PC-3 (cell line): ENCODE data around the gene TSPAN17. TPM values are rescaled to one million over a fixed set of nuclear protein-coding genes. Genes with fewer than 3 reads are reported as not detected.

ENCODE experiments used
- ATAC-seq: fragments of 200-7000 bp; cut with Tn5 transposase; 2 replicates; pipeline ENCODE4 v1.9.1; 2020; ENCODE audit warnings: mild to moderate bottlenecking, moderate library complexity
- BruUV-seq: library from RNA; stranded (reverse); fragments of 400-500 nt; replicated peaks from 2 replicates; lab custom pipeline; 2021; lab: Mats Ljungman, UMichigan
- CTCF ChIA-PET: fragments of 300-600 bp; sonication (Branson Sonifier 250); formaldehyde crosslinking; loops from one replicate; lab custom pipeline; 2022; ENCODE audit warnings: antibody characterized with exemption; lab: Charles Lee
- POLR2A ChIA-PET: fragments of 300-600 bp; sonication (Branson Sonifier 250); formaldehyde crosslinking; loops from one replicate; lab custom pipeline; 2022; ENCODE audit warnings: antibody characterized with exemption; ENCODE audit not compliant: unreplicated experiment; lab: Charles Lee
- DNase-seq: peaks from one replicate; pipeline ENCODE4 v3.0.0-alpha.2; 2015
- H2AFZ ChIP-seq: fragments of 300-600 bp; sonication (generic); 2 replicates; pipeline ENCODE4 v1.6.0; 2016; ENCODE audit warnings: antibody characterized with exemption, low read length
- H3F3A ChIP-seq: fragments of 300-600 bp; sonication (generic); one replicate; pipeline ENCODE4 v1.6.0; 2017; ENCODE audit warnings: antibody characterized with exemption, low read length, control low read depth, mild to moderate bottlenecking; ENCODE audit not compliant: unreplicated experiment
- H3K27ac ChIP-seq: fragments of 300-600 bp; sonication (generic); 2 replicates; pipeline ENCODE4 v1.5.1; 2016; ENCODE audit warnings: mild to moderate bottlenecking, low read length
- H3K27me3 ChIP-seq: fragments of 300-600 bp; sonication (generic); 2 replicates; pipeline ENCODE4 v1.6.1; 2016; ENCODE audit warnings: low read length, mixed read lengths
- H3K36me3 ChIP-seq: fragments of 300-600 bp; sonication (generic); 2 replicates; pipeline ENCODE4 v1.6.1; 2016; ENCODE audit warnings: low read depth, mixed run types, low read length, mixed read lengths
- H3K4me1 ChIP-seq: fragments of 300-600 bp; sonication (generic); 2 replicates; pipeline ENCODE4 v1.5.1; 2016; ENCODE audit warnings: low read length; ENCODE audit not compliant: insufficient read depth
- H3K4me2 ChIP-seq: fragments of 300-600 bp; sonication (generic); 2 replicates; pipeline ENCODE4 v1.6.0; 2016; ENCODE audit warnings: low read length
- H3K4me3 ChIP-seq: fragments of 300-600 bp; sonication (generic); 2 replicates; pipeline ENCODE4 v1.5.1; 2016; ENCODE audit warnings: mild to moderate bottlenecking, low read length, mixed read lengths
- H3K79me2 ChIP-seq: fragments of 300-600 bp; sonication (generic); 2 replicates; pipeline ENCODE4 v1.6.1; 2017; ENCODE audit warnings: low read length, mixed read lengths
- H3K9ac ChIP-seq: fragments of 300-600 bp; sonication (generic); 2 replicates; pipeline ENCODE4 v1.6.0; 2016; ENCODE audit warnings: mild to moderate bottlenecking, low read length
- H3K9me2 ChIP-seq: fragments of 300-600 bp; sonication (generic); replicated peaks from 2 replicates; pipeline ENCODE4 v1.6.1; 2016; ENCODE audit warnings: mixed run types, low read length, mixed read lengths
- H3K9me3 ChIP-seq: fragments of 300-600 bp; sonication (generic); 2 replicates; pipeline ENCODE4 v1.6.1; 2016; ENCODE audit warnings: low read length, mixed read lengths
- H4K20me1 ChIP-seq: fragments of 300-600 bp; sonication (generic); 2 replicates; pipeline ENCODE4 v1.6.1; 2016; ENCODE audit warnings: low read length, mixed read lengths
- CTCF ChIP-seq: fragments of 300-600 bp; sonication (generic); conservative IDR thresholded peaks from 2 replicates; pipeline ENCODE4 v1.5.1; 2017; ENCODE audit warnings: antibody characterized with exemption, low read depth, mild to moderate bottlenecking, low read length
- EZH2 ChIP-seq: fragments of 300-600 bp; sonication (generic); IDR thresholded peaks from one replicate; pipeline ENCODE4 v1.6.1; 2017; ENCODE audit warnings: antibody characterized with exemption, mild to moderate bottlenecking, low read length; ENCODE audit not compliant: unreplicated experiment
- EZH2phosphoT487 ChIP-seq: fragments of 300-600 bp; sonication (generic); IDR thresholded peaks from 2 replicates; pipeline ENCODE4 v1.6.1; 2018; ENCODE audit warnings: mild to moderate bottlenecking, antibody characterized with exemption, low read length, borderline replicate concordance
- intact Hi-C: fragments of 100-400 bp; cut with micrococcal nuclease; formaldehyde crosslinking; loops from 2 replicates; pipeline ENCODE4 v1.9.0; 2023
- total RNA-seq: library from RNA; depleted of rRNA; stranded (reverse); fragments of >200 nt; gene quantifications from 2 replicates; pipeline ENCODE4 v1.2.3, GENCODE V29; 2014

Gene TSPAN17
- total RNA-seq, 1 experiment from 2014 or later, result 47.3 TPM

GRCh38 chr5:176700239-176700847 is 53.1 kb downstream of the TSPAN17 start:
- Histone ChIP-seq H3K79me2 (no peaks in the 10 kb centered on the region), H3K36me3 (no peaks in the 10 kb centered on the region), H3F3A (no peaks in the 10 kb centered on the region), H3K27me3 (peaks cover 9% of the 10 kb centered on the region; the same call in 1 of the 2 replicates), H3K4me1 (no peaks in the 10 kb centered on the region), H3K9me3 (no peaks in the 10 kb centered on the region), H3K27ac (no peak overlapping the region), H4K20me1 (no peaks in the 10 kb centered on the region), H3K9ac (no peak overlapping the region), H3K9me2 (no peaks in the 10 kb centered on the region), H3K4me3 (no peak overlapping the region), H2AFZ (no peak overlapping the region), H3K4me2 (no peak overlapping the region)
- ATAC-seq (peak; percentile 74), DNase-seq (peak; percentile 52)
- no TSS peak for BruUV-seq
- TF ChIP-seq CTCF (peak; percentile 64), EZH2phosphoT487 (no peak)
- intact Hi-C loops, result no loop called here
- CTCF ChIA-PET, result no interaction called here
- POLR2A ChIA-PET, result no interaction called here

- ATAC-seq, result no peak
- Histone ChIP-seq H3K27ac (no peak overlapping the region), H3F3A (no peaks in the 10 kb centered on the region), H3K9ac (no peak overlapping the region), H3K79me2 (no peaks in the 10 kb centered on the region), H2AFZ (no peak overlapping the region), H3K9me3 (no peaks in the 10 kb centered on the region), H3K4me2 (no peak overlapping the region), H3K9me2 (no peaks in the 10 kb centered on the region), H3K36me3 (no peaks in the 10 kb centered on the region), H4K20me1 (no peaks in the 10 kb centered on the region), H3K4me1 (no peaks in the 10 kb centered on the region), H3K4me3 (no peak overlapping the region), H3K27me3 (peaks cover 26% of the 10 kb centered on the region)
- ChIA-PET CTCF (no interaction called here), POLR2A (no interaction called here)
- intact Hi-C loops, result no loop called here
- TF ChIP-seq EZH2 (no peak), CTCF (no peak)
- no TSS peak for BruUV-seq
- DNase-seq, result no peak
Observed at GRCh38 chr5:176702671-176703641, 55.7 kb downstream of the TSPAN17 start.

- Histone ChIP-seq H3K36me3 (no peaks in the 10 kb centered on the region), H3K9me2 (no peaks in the 10 kb centered on the region), H4K20me1 (no peaks in the 10 kb centered on the region), H3K4me1 (no peaks in the 10 kb centered on the region), H3K4me2 (no peak overlapping the region), H2AFZ (no peak overlapping the region), H3F3A (no peaks in the 10 kb centered on the region), H3K27me3 (peaks cover 33% of the 10 kb centered on the region), H3K9ac (no peak overlapping the region), H3K27ac (no peak overlapping the region), H3K79me2 (no peaks in the 10 kb centered on the region), H3K4me3 (no peak overlapping the region), H3K9me3 (no peaks in the 10 kb centered on the region)
- no TSS peak for BruUV-seq
- ChIA-PET CTCF (no interaction called here), POLR2A (no interaction called here)
- intact Hi-C loops, result no loop called here
- TF ChIP-seq CTCF, result no peak
- TF ChIP-seq EZH2phosphoT487, result no peak
- no peak for TF ChIP-seq EZH2
- DNase-seq (no peak), ATAC-seq (no peak)
Observed at GRCh38 chr5:176703857-176704256, 56.6 kb downstream of the TSPAN17 start.
